ENCODE results near the gene RALGPS2. TPM values are rescaled to one million over a fixed set of nuclear protein-coding genes. Genes with fewer than 3 reads are reported as not detected.
A peak's percentile ranks its signal among the peaks of the same experiment; 100 is the strongest.

RALGPS2 gene
- total and polyA plus RNA-seq, 10 donors = 25.6 to 118 (median 77.2) TPM

DNA sequence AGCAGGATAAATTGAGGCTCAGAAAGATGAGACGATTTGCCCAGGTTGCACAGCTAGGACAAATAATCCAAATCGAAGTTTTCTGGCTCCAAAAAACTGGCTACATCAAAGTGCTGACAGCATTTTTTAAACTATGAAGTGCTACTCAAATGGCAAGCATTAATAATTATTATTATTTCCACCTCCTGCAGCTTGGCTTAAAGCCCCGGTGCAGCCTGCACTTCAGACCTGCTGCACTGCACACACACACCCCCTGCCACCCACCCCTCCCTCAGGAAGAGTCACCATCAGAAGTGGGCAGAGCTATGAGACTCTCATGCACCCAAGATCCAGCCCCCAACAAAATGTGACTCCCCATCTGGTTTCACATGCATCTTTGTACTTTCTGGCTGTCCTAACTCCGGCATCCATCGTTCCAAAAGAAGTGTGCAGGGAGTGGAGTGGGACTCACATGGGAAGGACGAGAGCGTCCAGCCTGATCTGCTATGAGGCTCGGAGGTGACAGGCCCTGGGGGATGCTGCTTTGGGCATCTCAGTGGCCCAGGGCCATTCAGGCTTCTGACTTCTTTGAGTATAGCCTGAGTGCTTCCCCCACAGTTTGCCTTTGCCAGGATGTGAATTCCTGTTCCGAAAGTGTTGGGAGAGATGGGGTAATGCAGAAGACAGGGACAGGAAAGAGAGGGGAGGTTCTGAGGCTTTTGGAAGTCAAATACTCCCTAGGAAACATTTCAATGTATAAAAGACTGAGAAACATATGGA, 235.6 kb downstream of the RALGPS2 start:
- WGBS, 5 donors = 66 to 89% (median 80%) methylated on average over 8 to 9 of the region's 9 CpGs
- no peaks in the 10 kb centered on the region for H3K27me3 ChIP-seq (replicated peaks in 1 of 7)
- no peak for DNase-seq
- H3K4me3 ChIP-seq = no peak overlapping the region
- peaks cover 0 to 11% (median 3%) of the 10 kb centered on the region in 8 donors for H3K9me3 ChIP-seq
- no peak overlapping the region for H3K27ac ChIP-seq
- H3K36me3 ChIP-seq = no peaks in the 10 kb centered on the region
- intact Hi-C loops (cut with DNase I; ENCODE audit: low total_unique reads) = no loop called here
- no peak for TF ChIP-seq POLR2A (IDR thresholded peaks at IDR 0.05)
- TF ChIP-seq POLR2AphosphoS5 (IDR thresholded peaks at IDR 0.05) = no peak
- H3K4me1 ChIP-seq = no peaks in the 10 kb centered on the region

DNA sequence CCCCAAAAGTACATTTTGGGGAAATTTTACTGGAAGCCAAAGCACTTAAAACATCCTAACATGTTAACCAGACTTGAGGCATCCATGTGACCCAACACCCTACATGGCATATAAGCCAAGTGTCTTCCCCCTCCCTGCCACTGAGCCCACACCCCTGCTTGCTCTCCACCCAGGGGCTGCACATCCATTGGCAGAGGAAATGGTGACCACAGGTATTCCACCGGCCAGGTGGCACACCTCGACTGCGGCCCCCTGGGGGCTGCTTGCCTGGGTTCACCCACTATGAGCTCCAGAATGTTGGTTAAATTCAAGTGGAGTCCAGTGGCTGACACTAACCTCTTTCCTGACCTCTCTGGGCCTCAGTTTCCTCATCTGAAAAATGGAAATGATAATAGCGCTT, 236.3 kb downstream of the RALGPS2 start:
- intact Hi-C loops (cut with DNase I; ENCODE audit: low total_unique reads) = no loop called here
- Histone ChIP-seq H3K4me3 (no peak overlapping the region), H3K27ac (no peak overlapping the region), H3K36me3 (no peaks in the 10 kb centered on the region), H3K27me3 (replicated peaks in 1 of 7) (no peaks in the 10 kb centered on the region), H3K4me1 (no peaks in the 10 kb centered on the region), H3K9me3 (peaks cover 0 to 11% (median 3%) of the 10 kb centered on the region in 8 donors)
- TF ChIP-seq POLR2AphosphoS5 (IDR thresholded peaks at IDR 0.05) (no peak), POLR2A (IDR thresholded peaks at IDR 0.05) (no peak)
- TF ChIP-seq, protein P1, sequence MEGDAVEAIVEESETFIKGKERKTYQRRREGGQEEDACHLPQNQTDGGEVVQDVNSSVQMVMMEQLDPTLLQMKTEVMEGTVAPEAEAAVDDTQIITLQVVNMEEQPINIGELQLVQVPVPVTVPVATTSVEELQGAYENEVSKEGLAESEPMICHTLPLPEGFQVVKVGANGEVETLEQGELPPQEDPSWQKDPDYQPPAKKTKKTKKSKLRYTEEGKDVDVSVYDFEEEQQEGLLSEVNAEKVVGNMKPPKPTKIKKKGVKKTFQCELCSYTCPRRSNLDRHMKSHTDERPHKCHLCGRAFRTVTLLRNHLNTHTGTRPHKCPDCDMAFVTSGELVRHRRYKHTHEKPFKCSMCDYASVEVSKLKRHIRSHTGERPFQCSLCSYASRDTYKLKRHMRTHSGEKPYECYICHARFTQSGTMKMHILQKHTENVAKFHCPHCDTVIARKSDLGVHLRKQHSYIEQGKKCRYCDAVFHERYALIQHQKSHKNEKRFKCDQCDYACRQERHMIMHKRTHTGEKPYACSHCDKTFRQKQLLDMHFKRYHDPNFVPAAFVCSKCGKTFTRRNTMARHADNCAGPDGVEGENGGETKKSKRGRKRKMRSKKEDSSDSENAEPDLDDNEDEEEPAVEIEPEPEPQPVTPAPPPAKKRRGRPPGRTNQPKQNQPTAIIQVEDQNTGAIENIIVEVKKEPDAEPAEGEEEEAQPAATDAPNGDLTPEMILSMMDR (IDR thresholded peaks at IDR 0.05 in 8 of 11, conservative IDR thresholded peaks at IDR 0.05 in 3 of 11) = no peak
- 84 to 94% (median 86%) methylated on average over 4 of the region's 4 CpGs for WGBS, 5 donors
- DNase-seq = no peak

DNA sequence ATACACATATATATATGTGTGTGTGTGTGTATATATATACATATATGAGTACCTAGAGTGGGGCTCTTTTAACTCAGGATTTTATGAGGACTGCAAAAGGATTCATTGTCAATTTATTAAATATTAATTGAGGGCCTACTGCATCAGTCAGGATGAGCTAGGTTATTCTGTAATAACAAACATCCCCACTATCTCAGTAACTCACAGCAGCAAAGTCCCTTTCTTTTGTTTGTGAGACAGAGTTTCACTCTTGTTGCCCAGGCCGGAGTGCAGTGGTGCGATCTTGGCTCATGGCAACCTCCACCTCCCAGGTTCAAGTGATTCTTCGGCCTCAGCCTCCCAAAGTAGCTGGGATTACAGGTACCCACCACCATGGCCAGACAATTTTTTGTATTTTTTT, 236.8 kb downstream of the RALGPS2 start:
- 90 to 100% (median 97%) methylated on average over 3 of the region's 3 CpGs for WGBS, 5 donors
- no peaks in the 10 kb centered on the region for H3K27me3 ChIP-seq (replicated peaks in 1 of 7)

DNA sequence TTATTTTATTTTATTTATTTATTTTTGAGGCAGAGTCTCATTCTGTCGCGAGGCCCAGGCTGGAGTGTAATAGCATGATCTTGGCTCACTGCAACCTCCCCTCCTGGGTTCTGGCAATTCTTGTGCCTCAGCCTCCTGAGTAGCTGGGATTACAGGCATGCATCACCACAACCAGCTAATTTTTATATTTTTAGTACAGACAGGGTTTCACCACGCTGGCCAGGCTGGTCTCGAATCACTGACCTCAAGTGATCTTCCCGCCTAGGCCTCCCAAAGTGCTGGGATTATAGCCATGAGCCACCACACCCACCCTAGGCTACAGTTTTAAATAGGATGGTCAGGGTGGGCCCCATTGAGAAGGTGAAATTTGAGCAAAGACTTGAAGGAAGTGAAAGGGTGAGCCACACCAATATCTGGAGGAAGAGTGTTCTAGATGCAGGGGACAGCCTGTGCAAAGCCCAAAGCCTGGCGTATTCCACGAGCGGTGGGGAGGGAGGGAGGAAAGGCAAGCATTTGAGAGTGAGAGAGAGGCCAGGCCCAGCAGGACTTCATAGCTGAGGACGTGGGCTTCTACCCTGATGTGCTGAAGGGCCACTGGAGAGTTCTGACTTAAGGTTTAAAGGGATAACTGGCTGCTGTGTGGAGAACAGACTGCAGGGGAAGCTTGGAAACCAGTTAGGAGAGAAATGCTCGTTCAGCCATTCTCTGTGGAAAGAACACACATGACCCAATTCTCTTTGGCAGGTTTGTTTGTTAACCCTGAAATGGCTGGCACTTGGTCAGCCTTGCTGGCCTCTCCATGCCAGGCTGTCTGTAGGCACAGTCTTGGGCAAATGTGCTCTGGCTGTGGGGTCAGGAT, 238.0 kb downstream of the RALGPS2 start:
- Histone ChIP-seq H3K27me3 (replicated peaks in 1 of 7) (no peaks in the 10 kb centered on the region), H3K9me3 (peaks cover 0 to 11% (median 3%) of the 10 kb centered on the region in 8 donors), H3K27ac (no peak overlapping the region), H3K4me1 (no peaks in the 10 kb centered on the region), H3K4me3 (no peak overlapping the region), H3K36me3 (no peaks in the 10 kb centered on the region)
- peak; percentile 37 for DNase-seq
- TF ChIP-seq, protein P1 (IDR thresholded peaks at IDR 0.05 in 8 of 11, conservative IDR thresholded peaks at IDR 0.05 in 3 of 11) = no peak
- TF ChIP-seq POLR2A (IDR thresholded peaks at IDR 0.05) (no peak), POLR2AphosphoS5 (IDR thresholded peaks at IDR 0.05) (no peak)
- intact Hi-C loops (cut with DNase I; ENCODE audit: low total_unique reads) = no loop called here
- WGBS, 5 donors = 78 to 83% (median 79%) methylated on average over 10 of the region's 10 CpGs

More for the DNA sequence above, 236.8 kb downstream of the RALGPS2 start:
- no peaks in the 10 kb centered on the region for H3K4me1 ChIP-seq
- DNase-seq = no peak
- no peaks in the 10 kb centered on the region for H3K36me3 ChIP-seq
- intact Hi-C loops (cut with DNase I; ENCODE audit: low total_unique reads) = no loop called here
- H3K27ac ChIP-seq = no peak overlapping the region
- no peak overlapping the region for H3K4me3 ChIP-seq
- peaks cover 0 to 11% (median 3%) of the 10 kb centered on the region in 8 donors for H3K9me3 ChIP-seq
- TF ChIP-seq, protein P1 (IDR thresholded peaks at IDR 0.05 in 8 of 11, conservative IDR thresholded peaks at IDR 0.05 in 3 of 11) = no peak
- no peak for TF ChIP-seq POLR2AphosphoS5 (IDR thresholded peaks at IDR 0.05)
- TF ChIP-seq POLR2A (IDR thresholded peaks at IDR 0.05) = no peak

Measured in spleen (tissue), 11 donors.